Neural crest cell (in vitro differentiated cells): Measurements from ENCODE around the gene SPG7. TPM values are rescaled to one million over a fixed set of nuclear protein-coding genes. Genes with fewer than 3 reads are reported as not detected.
A peak's percentile ranks its signal among the peaks of the same experiment; 100 is the strongest.

Experiments used
- DNase-seq: peaks from one replicate; pipeline ENCODE4 v3.0.0; 2021; ENCODE audit warnings: low read depth, mixed read lengths, low spot score
- H3K27ac Mint-ChIP-seq: one replicate; pipeline ENCODE4 v1.8.0; 2021; ENCODE audit warnings: mild to moderate bottlenecking, mixed read lengths; ENCODE audit not compliant: unreplicated experiment
- H3K27me3 Mint-ChIP-seq: 2 replicates; pipeline ENCODE4 v1.8.0; 2021; ENCODE audit warnings: low read depth, mild to moderate bottlenecking, mixed read lengths
- H3K36me3 Mint-ChIP-seq: 2 replicates; pipeline ENCODE4 v1.8.0; 2021; ENCODE audit warnings: low read depth, mild to moderate bottlenecking, mixed read lengths
- H3K4me1 Mint-ChIP-seq: 2 replicates; pipeline ENCODE4 v1.8.0; 2021; ENCODE audit warnings: mixed read lengths
- H3K4me3 Mint-ChIP-seq: one replicate; pipeline ENCODE4 v1.8.0; 2021; ENCODE audit warnings: mild to moderate bottlenecking, mixed read lengths
- H3K9me3 Mint-ChIP-seq: 2 replicates; pipeline ENCODE4 v1.8.0; 2021; ENCODE audit warnings: mixed read lengths
- CTCF ChIP-seq: fragments of 200-600 bp; sonication (generic); conservative IDR thresholded peaks from 2 replicates; pipeline ENCODE4 v1.5.0; 2021; ENCODE audit warnings: antibody characterized with exemption, mild to moderate bottlenecking
- total RNA-seq: library from RNA; stranded (reverse); gene quantifications from 2 replicates; pipeline ENCODE4 v1.2.1, GENCODE V29; 2021

SPG7 gene
- total RNA-seq, 1 donor from 2014 or later = 137 TPM

DNA sequence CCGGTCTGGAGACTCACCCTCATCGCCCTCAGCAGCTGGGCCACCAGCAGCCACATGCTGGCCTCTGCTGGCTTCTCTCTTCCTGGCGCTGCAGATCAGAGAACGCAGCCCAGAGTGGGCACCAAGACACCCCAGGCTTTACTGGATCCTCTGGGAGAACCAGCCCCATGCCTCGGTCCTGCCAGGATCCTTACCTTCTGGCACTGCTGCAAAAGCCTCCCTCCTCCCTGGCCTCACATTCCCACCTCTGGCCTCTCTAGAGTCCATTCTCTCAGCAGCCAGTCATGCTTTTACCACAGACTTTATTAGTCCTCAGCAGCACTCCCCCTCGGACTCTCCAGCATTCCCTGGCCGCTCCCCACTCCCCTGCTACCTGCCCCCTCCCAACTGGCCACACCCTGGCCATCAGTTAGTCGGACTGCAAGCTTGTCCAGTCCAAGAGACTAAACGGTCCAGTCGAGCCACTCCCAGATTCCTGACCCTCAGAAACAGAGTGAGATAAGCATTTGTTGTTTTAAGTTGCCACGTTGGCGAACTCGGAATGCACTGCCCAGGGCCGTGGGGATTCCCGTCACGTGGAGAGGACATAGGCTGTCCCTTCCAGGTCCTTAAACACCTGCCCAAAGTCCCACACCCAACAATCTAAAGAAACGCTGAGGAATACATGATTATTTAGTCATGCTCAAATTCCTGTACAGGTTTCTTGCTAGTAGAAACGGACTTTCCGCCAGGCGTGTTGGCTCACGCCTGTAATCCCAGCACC lies 5.9 kb upstream of the SPG7 start:
- H3K4me1 Mint-ChIP-seq = peaks cover 17% of the 10 kb centered on the region
- no peaks in the 10 kb centered on the region for H3K9me3 Mint-ChIP-seq
- no peak for DNase-seq
- peak overlapping the region; percentile 44 for H3K4me3 Mint-ChIP-seq
- no peak overlapping the region for H3K27ac Mint-ChIP-seq
- H3K36me3 Mint-ChIP-seq = no peaks in the 10 kb centered on the region
- no peaks in the 10 kb centered on the region for H3K27me3 Mint-ChIP-seq
- no peak for TF ChIP-seq CTCF

DNA sequence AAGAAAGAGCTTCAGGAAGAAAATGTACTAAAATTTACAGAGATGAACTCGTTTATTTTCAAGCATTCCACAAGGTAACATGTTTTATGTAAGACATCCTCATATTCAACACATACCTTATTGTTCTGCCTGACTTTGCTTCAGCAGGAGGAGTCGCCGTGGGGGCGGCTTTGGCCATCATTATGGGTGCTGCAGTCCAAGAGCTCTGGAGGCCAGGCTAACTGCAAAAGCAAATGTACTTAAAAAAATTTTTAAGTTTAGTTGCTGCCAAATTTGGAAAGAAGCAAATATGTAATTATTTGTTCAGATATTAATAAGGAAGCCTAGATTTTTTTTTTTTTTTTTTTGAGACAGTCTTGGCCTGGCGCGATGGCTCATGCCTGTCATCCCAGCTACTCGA lies 4.1 kb upstream of the SPG7 start:
- Mint-ChIP-seq H3K27ac (no peak overlapping the region), H3K4me1 (peaks cover 23% of the 10 kb centered on the region), H3K27me3 (no peaks in the 10 kb centered on the region), H3K36me3 (no peaks in the 10 kb centered on the region), H3K4me3 (peak overlapping the region; percentile 68), H3K9me3 (no peaks in the 10 kb centered on the region)
- no peak for DNase-seq
- TF ChIP-seq CTCF = no peak

- peaks cover 24% of the 10 kb centered on the region for H3K4me1 Mint-ChIP-seq
- no peaks in the 10 kb centered on the region for H3K9me3 Mint-ChIP-seq
- no peak for TF ChIP-seq CTCF
- no peak for DNase-seq
- no peaks in the 10 kb centered on the region for H3K36me3 Mint-ChIP-seq
- H3K4me3 Mint-ChIP-seq = peak overlapping the region; percentile 72
- no peaks in the 10 kb centered on the region for H3K27me3 Mint-ChIP-seq
- no peak overlapping the region for H3K27ac Mint-ChIP-seq
Measured at GRCh38 chr16:89505204-89506112, 2.7 kb upstream of the SPG7 start.

- peaks cover 24% of the 10 kb centered on the region for H3K4me1 Mint-ChIP-seq
- no peak for DNase-seq
- H3K36me3 Mint-ChIP-seq = no peaks in the 10 kb centered on the region
- H3K27me3 Mint-ChIP-seq = no peaks in the 10 kb centered on the region
- no peak overlapping the region for H3K27ac Mint-ChIP-seq
- TF ChIP-seq CTCF = no peak
- peak overlapping the region; percentile 72 for H3K4me3 Mint-ChIP-seq
- no peaks in the 10 kb centered on the region for H3K9me3 Mint-ChIP-seq
Measured at GRCh38 chr16:89506113-89506504, 2.1 kb upstream of the SPG7 start.

DNA sequence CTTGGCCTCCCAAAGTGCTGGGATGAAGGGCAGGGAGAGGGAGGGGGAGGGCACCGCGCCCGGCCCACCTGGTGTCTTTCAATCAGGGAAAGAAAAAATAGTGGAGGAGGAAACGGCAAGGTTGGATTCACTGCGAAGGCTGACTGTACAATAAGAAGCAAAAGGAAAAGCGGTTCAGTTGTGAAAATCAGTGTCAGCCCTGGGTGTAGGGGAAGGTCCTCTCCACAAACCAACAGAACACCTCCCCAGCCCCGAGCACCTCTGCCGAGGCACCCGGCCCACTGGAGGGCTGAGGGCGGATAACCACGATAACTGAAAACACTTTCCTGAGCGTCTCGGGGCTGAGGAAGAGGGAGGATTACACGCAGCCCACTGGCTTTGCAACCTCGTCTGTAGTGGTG lies 1.4 kb upstream of the SPG7 start:
- DNase-seq = no peak
- TF ChIP-seq CTCF = no peak
- Mint-ChIP-seq H3K9me3 (no peaks in the 10 kb centered on the region), H3K27ac (no peak overlapping the region), H3K27me3 (no peaks in the 10 kb centered on the region), H3K36me3 (no peaks in the 10 kb centered on the region), H3K4me3 (peak overlapping the region; percentile 83), H3K4me1 (peaks cover 24% of the 10 kb centered on the region)
